ENCODE data around the gene SLC1A3.

GRCh38 chr5:36613241-36613640 is 6.8 kb downstream of the SLC1A3 start:
- TF ChIP-seq CTCF (conservative IDR thresholded peaks at IDR 0.05; ENCODE audit: low read length) (no peak), EZH2phosphoT487 (IDR thresholded peaks at IDR 0.05; ENCODE audit: borderline replicate concordance) (no peak)
